ENCODE measurements around the gene DOLK. TPM values are rescaled to one million over a fixed set of nuclear protein-coding genes. Genes with fewer than 3 reads are reported as not detected.

The DOLK gene
- total and polyA plus RNA-seq, 4 donors: 9.5 to 15.3 (median 11.7) TPM

Other genes with a start within 250 kb of the DOLK start
- 1 to 10 TPM; 2.0 to 4.2 TPM for gene PKN3, start 245.1 kb downstream of the DOLK start, total RNA-seq
- 1 to 10 TPM in 1 of 2 donors, under 1 TPM in 1; 0.61 to 1.1 TPM for gene PKN3, start 245.1 kb downstream of the DOLK start, polyA plus RNA-seq
- gene ZDHHC12, start 223.5 kb downstream of the DOLK start, total RNA-seq: 10 to 100 TPM; 24.7 to 29.7 TPM
- 10 to 100 TPM; 30.9 to 48.2 TPM for gene ZDHHC12, start 223.5 kb downstream of the DOLK start, polyA plus RNA-seq
- 10 to 100 TPM; 20.0 to 29.1 TPM for gene ZER1, start 175.7 kb downstream of the DOLK start, total RNA-seq
- gene ZER1, start 175.7 kb downstream of the DOLK start, polyA plus RNA-seq: 10 to 100 TPM in 1 of 2 donors, 1 to 10 TPM in 1; 7.6 to 11.7 TPM
- gene TBC1D13, start 160.3 kb downstream of the DOLK start, total RNA-seq: 10 to 100 TPM in 1 of 2 donors, 1 to 10 TPM in 1; 6.3 to 11.7 TPM
- 1 to 10 TPM; 7.4 to 8.6 TPM for gene TBC1D13, start 160.3 kb downstream of the DOLK start, polyA plus RNA-seq
- 10 to 100 TPM; 11.3 to 17.9 TPM for gene ENDOG, start 129.1 kb downstream of the DOLK start, total RNA-seq
- gene ENDOG, start 129.1 kb downstream of the DOLK start, polyA plus RNA-seq: 10 to 100 TPM; 12.2 to 25.0 TPM
- 10 to 100 TPM in 1 of 2 donors, 1 to 10 TPM in 1; 9.0 to 13.7 TPM for gene SPOUT1, start 117.8 kb downstream of the DOLK start, total RNA-seq
- 10 to 100 TPM; 15.3 to 30.1 TPM for gene SPOUT1, start 117.8 kb downstream of the DOLK start, polyA plus RNA-seq
- gene KYAT1, start 65.7 kb downstream of the DOLK start, total RNA-seq: 1 to 10 TPM; 6.9 to 8.1 TPM
- gene KYAT1, start 65.7 kb downstream of the DOLK start, polyA plus RNA-seq: 1 to 10 TPM; 3.8 to 8.0 TPM
- 10 to 100 TPM; 15.8 to 22.8 TPM for gene LRRC8A, start 65.5 kb downstream of the DOLK start, total RNA-seq
- gene LRRC8A, start 65.5 kb downstream of the DOLK start, polyA plus RNA-seq: 10 to 100 TPM; 14.6 to 19.9 TPM
- gene PHYHD1, start 26.6 kb downstream of the DOLK start, total RNA-seq: 10 to 100 TPM in 1 of 2 donors, 1 to 10 TPM in 1; 9.2 to 28.4 TPM
- 10 to 100 TPM; 34.2 to 72.8 TPM for gene PHYHD1, start 26.6 kb downstream of the DOLK start, polyA plus RNA-seq
- 10 to 100 TPM; 31.4 to 34.7 TPM for gene NUP188, start 96 bp upstream of the DOLK start, total RNA-seq
- gene NUP188, start 96 bp upstream of the DOLK start, polyA plus RNA-seq: 1 to 10 TPM; 6.9 to 7.0 TPM
- 10 to 100 TPM; 22.6 to 26.9 TPM for gene SH3GLB2, start 80.7 kb upstream of the DOLK start, total RNA-seq
- 10 to 100 TPM in 1 of 2 donors, 1 to 10 TPM in 1; 5.0 to 14.0 TPM for gene SH3GLB2, start 80.7 kb upstream of the DOLK start, polyA plus RNA-seq
- 10 to 100 TPM; 22.8 to 42.6 TPM for gene MIGA2, start 89.0 kb upstream of the DOLK start, total RNA-seq
- gene MIGA2, start 89.0 kb upstream of the DOLK start, polyA plus RNA-seq: 10 to 100 TPM in 1 of 2 donors, 1 to 10 TPM in 1; 8.0 to 11.1 TPM
- 10 to 100 TPM; 15.3 to 15.6 TPM for gene DOLPP1, start 133.5 kb upstream of the DOLK start, total RNA-seq
- 10 to 100 TPM; 14.6 to 14.8 TPM for gene DOLPP1, start 133.5 kb upstream of the DOLK start, polyA plus RNA-seq
- 100 to 1,000 TPM in 1 of 2 donors, 10 to 100 TPM in 1; 33.8 to 121 TPM for gene CRAT, start 163.2 kb upstream of the DOLK start, total RNA-seq
- 100 to 1,000 TPM in 1 of 2 donors, 10 to 100 TPM in 1; 69.8 to 108 TPM for gene CRAT, start 163.2 kb upstream of the DOLK start, polyA plus RNA-seq
- gene PTPA, start 163.8 kb upstream of the DOLK start, total RNA-seq: 10 to 100 TPM; 27.6 to 42.6 TPM
- gene PTPA, start 163.8 kb upstream of the DOLK start, polyA plus RNA-seq: 10 to 100 TPM; 34.1 to 66.0 TPM
- 1 to 10 TPM; 1.9 to 3.0 TPM for gene IER5L, start 230.7 kb upstream of the DOLK start, total RNA-seq
- 1 to 10 TPM in 1 of 2 donors, under 1 TPM in 1; 0.40 to 3.3 TPM for gene IER5L, start 230.7 kb upstream of the DOLK start, polyA plus RNA-seq